SHP77 treated with DMSO at 0.1 percent for 48 hours (cell line): ENCODE measurements around the gene BTBD17.

Experiments used
- DNase-seq: peaks from one replicate; lab custom pipeline; 2025; lab: John Stamatoyannopoulos, UW

BTBD17 gene

GRCh38 chr17:74358697-74359096 lies 3.0 kb downstream of the BTBD17 start:
- no peak for DNase-seq

- no peak for DNase-seq
Observed at GRCh38 chr17:74357466-74357809, 4.2 kb downstream of the BTBD17 start.

GRCh38 chr17:74356646-74357465 lies 4.8 kb downstream of the BTBD17 start:
- DNase-seq, result no peak

GRCh38 chr17:74355065-74355464 lies 6.6 kb downstream of the BTBD17 start:
- DNase-seq, result no peak

GRCh38 chr17:74354561-74354960 lies 7.1 kb downstream of the BTBD17 start:
- DNase-seq, result no peak

GRCh38 chr17:74354123-74354522 lies 7.5 kb downstream of the BTBD17 start:
- DNase-seq, result no peak

- DNase-seq, result no peak
Observed at GRCh38 chr17:74353446-74354060, 8.1 kb downstream of the BTBD17 start.

- no peak for DNase-seq
Observed at GRCh38 chr17:74351552-74352210, 10.0 kb downstream of the BTBD17 start.

- no peak for DNase-seq
Observed at GRCh38 chr17:74350486-74350885, 11.2 kb downstream of the BTBD17 start.

GRCh38 chr17:74349120-74349519 lies 12.5 kb downstream of the BTBD17 start:
- DNase-seq, result no peak

- no peak for DNase-seq
Observed at GRCh38 chr17:74347646-74348045, 14.0 kb downstream of the BTBD17 start.

GRCh38 chr17:74345433-74346241 lies 16.0 kb downstream of the BTBD17 start:
- no peak for DNase-seq

GRCh38 chr17:74344658-74345057 lies 17.0 kb downstream of the BTBD17 start:
- no peak for DNase-seq

- DNase-seq, result no peak
Observed at GRCh38 chr17:74343526-74344284, 18.0 kb downstream of the BTBD17 start.

GRCh38 chr17:74343121-74343520 lies 18.5 kb downstream of the BTBD17 start:
- no peak for DNase-seq

- no peak for DNase-seq
Observed at GRCh38 chr17:74342224-74342623, 19.4 kb downstream of the BTBD17 start.

- DNase-seq, result peak; percentile 34
Observed at GRCh38 chr17:74340470-74341023, 21.1 kb downstream of the BTBD17 start.

- peak; percentile 46 for DNase-seq
Observed at GRCh38 chr17:74339537-74340195, 22.0 kb downstream of the BTBD17 start.

- peak; percentile 37 for DNase-seq
Observed at GRCh38 chr17:74337834-74338500, 23.7 kb downstream of the BTBD17 start.

GRCh38 chr17:74336307-74336706 lies 25.4 kb downstream of the BTBD17 start:
- DNase-seq, result no peak
